GM18873 (cell line): ENCODE results near the gene BACE2.
"Not testable (repeated sequence)": the region's sequence is repeated elsewhere in the genome, so short reads cannot be mapped to it uniquely, and the experiment has no call there.

Source experiments
- ATAC-seq: cut with Tn5 transposase; IDR thresholded peaks from one replicate; pipeline ENCODE4 v1.9.1; 2021; ENCODE audit warnings: mild to moderate bottlenecking, moderate library complexity, moderate number of reproducible peaks; ENCODE audit not compliant: unreplicated experiment, low FRiP score

Gene BACE2

DNA sequence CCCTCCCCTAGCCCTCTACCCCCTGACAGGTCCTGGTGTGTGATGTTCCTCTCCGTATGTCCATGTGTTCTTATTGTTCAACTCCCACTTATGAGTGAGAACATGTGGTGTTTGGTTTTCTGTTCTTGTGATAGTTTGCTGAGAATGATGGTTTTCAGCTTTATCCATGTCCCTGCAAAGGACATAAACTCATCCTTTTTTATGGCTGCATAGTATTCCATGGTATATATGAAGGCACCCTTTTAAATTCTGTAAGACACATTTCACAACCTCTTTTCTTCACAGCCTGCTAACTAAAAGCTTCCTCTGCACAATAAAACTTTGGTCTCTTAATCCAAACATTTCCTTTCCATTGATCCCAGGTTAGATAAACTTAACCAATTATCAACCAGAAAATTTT is 88.3 kb downstream of the BACE2 start:
- ATAC-seq, result not testable (repeated sequence)

DNA sequence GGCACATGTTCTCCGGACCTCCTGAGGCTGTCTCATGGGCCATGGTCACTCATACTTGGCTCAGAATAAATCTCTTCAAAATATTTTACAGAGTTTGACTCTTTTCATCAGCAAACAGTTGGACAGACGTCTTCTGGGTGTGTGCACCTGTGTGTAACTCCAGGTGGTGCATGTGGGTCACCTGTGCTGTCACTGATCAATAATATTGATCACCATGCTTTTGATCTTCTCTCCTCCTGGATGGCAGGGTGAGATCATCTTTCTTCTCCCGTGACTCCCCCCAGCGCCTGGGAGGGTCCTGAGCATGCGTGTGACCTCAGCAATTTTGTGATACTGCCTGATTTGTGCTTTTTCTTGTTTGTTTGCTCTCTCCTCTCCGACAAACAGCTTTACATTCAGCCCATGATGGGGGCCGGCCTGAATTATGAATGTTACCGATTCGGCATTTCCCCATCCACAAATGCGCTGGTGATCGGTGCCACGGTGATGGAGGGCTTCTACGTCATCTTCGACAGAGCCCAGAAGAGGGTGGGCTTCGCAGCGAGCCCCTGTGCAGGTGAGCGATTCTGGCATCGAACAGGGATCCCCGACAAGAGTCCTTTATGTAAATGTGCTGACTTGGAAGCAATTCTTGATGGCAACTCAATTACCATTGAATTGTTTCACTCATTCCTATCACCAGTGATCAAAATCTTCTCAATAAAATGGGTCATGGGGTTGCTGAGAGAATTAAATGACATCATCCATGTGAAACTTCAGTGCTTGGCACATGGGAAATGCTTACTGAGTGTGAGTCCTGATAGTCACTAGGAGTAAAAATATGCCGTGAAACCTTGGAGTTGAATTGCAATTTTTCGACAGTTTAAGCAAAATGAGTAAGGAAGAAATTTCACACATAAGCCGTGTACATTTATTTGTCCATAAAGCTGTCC is 89.1 kb downstream of the BACE2 start:
- no peak for ATAC-seq

DNA sequence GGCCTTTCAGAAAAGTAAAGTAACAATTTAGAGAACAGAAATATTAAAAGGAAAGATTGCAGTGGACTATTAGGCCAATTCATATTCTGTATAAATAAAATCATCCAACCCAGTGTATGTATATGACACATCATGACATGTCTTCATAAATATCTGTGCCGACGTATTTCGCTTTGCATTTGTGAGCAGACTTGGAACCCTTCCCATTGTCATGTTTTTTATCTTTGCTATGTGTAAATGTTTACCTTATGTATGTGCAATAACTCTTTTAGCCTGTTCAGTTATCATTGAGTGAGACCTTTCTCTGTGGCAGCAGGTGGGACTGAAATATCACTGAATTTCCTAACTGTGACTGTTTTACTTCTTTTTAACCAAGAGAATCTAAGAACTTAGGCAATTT is 90.7 kb downstream of the BACE2 start:
- no peak for ATAC-seq

DNA sequence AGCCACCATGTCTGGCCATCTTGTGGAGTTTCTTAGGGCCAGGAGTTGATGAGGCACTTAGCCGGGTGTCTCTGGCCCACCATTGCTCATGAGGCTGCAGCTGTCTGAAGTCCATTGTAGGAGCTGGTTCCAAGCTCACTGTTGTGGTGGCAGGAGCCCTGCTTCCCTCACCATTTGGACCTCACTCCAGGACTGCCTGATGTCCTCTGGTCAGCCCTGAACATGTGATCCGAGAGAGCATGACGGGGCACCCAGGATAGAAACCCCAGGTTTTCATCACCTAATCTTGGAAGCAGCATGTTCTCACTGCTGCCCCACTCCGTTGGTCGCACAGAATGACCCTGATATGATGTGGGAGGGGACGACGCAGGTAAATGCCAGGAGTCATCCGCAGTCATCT is 92.5 kb downstream of the BACE2 start:
- no peak for ATAC-seq

DNA sequence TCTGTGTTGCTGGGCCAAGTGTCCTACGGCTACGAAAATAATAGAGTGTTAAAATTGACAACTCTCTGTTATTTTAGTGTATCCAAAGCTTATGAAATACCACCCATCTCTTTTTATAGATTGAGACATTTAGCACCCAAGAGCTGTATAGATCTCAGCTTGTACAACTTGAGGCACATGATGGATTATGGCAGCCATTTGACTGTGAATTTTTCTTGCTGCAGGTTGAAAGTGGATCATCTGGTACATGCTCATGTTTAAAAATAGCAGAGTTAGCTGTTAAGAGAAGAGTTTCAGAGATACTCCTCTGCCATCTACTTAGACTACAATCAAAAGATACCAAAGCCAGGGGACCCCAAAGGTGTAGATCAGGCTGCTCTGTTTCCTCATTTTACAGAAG is 99.4 kb downstream of the BACE2 start:
- no peak for ATAC-seq

DNA sequence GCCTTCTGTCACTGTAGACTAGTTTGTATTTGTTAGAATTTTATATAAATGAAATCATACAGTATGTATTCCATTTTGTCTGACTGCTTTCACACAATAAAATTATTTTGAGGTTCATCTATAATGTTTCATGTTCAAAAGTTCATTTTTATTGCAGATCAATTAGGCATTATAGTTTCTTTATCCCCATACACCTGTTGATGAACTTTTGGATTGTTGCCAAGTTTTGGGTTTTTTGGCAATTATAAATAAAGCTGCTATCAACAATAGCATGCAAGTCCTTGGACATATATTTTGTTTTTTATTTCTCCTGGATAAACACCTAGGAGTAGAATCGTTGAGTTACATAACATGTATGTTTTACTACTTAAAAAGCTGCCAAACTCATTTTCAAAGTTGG is 101.6 kb downstream of the BACE2 start:
- no peak for ATAC-seq

DNA sequence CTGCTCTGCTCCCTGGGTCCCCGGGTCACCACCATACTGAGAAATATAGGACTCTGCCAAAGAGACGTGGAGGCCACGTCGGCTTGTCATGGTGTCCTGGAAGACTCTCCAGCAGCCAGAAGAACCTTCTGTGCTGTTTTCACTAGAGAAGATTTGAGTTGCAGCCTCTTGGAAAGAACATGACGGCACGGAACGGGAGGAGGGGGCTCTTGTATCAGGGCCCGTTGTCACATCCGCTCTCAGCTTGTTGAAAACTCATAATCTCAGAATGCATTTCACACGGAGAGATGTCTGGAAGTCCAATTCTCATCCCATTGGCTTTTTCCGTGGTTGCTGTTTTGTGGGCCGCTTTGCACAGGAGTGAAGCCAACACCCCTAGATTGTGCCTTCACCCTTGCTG is 109.2 kb downstream of the BACE2 start:
- ATAC-seq, result no peak

DNA sequence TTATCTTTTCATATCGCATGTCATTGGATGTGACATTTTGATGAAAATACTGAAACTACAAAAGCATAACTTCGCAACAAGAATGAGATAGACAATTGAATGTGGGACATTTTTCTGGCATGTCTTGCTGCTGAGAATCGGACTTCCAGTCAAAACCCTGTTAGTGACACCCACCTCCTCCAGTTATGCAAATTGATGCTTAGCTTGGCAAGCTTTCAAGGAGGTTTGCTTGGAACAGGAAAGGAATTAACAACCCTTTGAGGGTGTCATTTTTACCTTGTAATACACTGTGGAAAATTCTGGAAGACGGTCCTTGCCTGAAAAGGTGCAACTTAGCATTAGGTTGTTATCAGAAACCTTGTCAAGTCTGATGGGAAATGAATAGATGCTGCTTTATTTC is 109.9 kb downstream of the BACE2 start:
- no peak for ATAC-seq

DNA sequence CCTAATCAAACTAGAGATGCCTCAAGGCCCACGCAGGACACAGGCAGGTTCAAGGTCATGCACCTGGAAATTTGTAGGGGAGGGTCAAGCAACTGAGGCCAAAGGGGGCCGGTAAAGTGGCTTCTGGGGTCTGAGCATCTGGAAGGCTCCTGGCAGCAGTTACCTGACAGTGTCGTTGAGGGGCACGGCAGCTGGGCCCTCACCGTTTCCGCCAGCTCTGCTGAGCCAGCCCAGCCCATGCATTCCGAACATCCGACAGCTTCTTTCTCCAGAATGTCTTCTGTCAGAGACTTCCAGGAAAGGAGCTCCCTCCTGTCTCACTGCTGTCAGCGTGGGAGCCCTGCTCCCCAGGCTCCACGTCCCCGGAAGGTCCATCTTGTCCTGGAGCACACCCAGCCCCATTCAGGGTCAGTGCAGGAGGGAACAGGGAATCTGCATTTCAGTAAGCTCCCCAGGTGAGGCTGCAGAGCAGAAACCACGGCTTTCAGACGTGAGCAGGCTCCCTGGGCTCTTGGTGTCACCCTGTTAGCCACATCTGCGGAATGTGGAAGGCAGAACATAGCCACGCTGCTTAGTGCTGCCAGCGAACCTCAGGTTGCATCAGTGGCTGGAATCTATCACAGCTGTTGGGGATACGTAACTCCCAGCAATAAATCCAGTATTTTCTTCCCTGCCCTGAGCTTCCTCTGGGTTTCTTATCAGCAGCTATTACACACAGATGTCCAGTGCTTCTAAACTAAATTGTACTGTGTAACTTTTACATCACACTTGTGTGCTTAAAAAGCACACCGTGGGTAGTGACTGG is 112.4 kb downstream of the BACE2 start:
- ATAC-seq, result no peak

DNA sequence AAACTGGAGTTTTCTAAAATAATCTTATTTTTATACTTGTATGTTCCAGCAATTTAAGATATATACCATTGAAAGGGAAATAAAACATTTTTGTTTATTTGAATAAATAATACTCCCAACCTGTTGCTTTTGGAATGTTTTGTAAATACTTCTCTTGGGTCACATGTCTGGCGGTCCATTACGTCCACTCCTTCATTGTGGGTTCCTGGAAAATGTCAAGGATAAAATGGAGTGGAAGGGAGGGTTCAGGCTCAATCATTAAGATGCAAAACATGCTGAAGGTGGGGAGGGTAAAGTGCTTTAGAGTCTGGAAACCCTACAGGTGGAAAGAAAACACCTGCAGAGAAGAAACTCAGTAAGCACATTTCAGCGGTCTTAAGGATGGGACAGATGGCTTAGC is 114.5 kb downstream of the BACE2 start:
- no peak for ATAC-seq

DNA sequence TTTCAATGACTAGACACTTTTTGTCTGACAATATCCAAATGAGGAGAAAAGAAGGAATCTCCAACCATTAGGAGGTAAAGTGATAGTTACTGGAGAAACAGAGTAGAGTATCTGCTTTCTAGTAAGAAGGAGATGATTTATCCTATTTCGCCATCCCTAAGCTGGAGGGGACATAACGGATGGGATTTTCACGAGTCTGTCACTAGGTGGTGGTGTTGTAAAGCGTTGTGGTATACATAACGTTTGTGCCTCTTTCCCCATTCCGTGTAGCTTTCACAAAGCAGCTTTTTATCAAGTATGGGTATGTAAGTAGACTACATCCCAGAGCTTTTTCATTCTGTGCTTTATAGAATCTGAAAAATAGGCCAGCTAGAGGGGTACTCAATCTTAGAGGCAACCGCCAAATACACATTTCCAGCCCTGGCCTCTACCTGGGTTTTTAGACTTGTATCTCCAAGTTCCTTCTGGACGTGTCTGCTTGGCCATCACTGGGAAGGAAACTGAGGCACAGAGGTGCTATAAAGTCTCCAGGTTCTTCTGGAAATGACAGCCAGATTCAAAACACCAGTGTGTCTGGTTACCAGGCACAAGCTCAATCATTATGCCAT is 115.4 kb downstream of the BACE2 start:
- ATAC-seq, result peak; percentile 49

DNA sequence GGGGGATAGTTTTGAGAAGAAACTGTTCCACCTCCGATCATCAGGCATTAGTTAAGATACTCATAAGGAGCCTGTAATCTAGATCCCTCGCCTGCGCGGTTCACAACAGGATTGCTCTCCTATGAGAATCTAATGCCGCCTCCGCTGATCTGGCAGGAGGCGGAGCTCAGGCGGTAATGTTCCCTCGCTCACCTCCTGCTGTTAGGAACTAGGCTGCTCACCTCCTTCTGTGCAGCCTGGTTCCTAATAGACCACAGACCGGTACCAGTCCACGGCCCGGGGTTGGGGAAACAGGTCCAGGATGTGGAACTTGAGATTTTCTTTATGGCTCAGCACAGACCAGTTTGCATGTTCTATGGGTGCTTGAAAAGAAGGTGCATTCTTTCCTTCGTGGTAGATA is 121.5 kb downstream of the BACE2 start:
- no peak for ATAC-seq

DNA sequence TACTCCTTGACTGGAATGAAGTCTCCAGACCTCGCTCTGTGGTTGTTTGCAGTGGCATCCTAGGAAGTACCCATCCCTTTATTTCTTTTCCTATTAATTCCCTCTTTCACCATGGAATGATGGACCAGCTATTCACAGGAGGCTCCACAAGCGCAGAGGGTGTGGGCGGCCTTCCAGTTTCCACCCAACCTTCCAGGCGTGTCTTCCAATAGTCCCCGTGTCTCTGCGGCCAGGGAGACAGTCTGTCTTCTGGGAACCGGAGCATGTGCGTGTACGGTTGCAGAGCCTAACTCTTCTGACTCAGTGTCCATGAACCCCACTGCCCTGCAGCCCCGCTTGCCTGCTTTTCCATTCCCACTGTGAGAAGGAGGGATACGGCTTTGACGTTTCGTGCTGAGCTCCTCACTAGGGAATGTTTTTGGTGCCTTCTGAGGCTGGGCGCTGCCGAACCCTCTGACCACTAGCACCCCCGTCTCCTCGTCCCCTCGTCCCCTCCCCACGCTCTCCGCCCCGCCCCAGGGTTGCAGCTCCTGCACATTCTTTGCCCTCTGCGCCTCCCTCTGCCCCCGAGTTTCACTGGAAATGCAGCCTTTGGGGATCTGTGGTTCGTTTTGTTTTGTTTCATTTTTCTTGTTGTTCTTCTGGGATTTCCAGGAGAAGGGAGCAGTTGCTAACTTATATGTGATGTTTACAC is 122.3 kb downstream of the BACE2 start:
- no peak for ATAC-seq

DNA sequence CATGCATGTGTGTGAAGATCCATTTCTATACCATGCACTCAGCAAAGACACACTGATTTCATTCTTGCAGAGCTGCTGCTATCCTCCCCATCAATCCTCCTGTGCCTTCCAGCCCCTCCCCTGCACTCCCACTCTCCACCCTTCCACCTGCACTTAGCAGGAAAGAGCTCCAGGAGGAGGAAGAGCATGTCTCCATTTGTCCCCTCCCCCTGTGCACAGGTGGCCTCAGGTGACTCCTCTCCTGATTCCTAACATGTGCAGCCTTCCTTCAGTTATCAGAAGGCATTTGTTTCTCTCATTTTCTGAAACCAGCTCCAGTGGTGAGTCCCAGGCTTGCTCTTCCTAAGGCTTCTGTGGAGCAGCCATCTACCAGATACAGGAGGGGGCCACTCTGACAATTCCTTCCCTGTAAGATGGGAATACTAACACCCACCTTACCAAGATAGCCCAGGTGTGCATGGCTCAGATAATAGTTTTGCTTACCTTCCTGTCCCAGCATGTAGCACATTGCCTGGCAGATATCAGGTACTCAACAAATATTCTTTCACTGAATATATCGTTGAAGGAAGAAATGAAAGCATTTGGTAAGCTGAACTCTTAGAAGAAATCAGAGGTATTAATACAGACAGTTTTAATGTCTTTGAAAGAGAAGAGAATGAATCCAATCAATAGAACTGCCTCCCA is 126.7 kb downstream of the BACE2 start:
- ATAC-seq, result no peak

DNA sequence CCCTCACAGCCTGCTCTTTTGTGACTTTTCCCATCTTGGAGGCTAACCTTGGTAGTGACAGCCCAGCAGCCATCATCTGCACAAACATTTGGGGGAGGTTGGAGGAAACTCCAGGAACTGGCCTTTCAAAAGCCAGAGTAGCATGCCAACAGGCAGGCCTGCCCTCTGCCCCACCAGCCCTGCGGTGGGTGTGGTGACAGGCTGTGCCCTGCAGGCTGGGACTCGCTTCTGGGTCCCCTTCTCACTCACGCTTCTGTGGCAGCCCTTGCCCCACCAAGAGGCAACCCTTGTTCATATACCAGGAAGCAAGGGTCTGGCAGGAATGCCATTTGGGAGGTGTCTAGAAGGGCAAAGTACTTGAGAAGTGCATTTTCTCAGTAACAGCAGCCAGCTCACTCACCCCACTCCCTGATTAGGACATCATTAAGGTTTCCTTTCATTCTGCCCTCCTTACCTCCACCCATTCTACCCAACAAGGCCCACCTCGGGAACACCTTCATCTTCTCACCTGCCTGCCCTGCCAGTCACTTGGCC is 127.8 kb downstream of the BACE2 start:
- no peak for ATAC-seq

DNA sequence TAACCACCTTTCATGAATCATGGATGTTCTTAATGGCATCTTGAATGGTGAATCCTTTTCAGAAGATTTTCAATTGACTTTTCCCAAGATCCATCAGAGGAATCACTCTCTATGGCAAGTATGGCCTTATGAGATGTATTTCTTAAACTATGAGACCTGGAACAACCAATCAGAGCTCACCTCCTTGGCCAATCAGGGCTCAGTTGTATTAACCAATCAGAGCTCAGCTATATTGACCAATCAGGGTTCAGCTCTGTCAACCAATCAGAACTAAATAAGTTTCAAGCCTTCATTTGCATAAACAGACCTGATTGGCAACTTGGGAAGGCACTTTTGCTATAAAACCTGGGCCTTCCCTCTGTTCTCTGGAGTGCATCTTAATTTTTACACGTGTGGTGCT is 135.0 kb downstream of the BACE2 start:
- ATAC-seq, result no peak

DNA sequence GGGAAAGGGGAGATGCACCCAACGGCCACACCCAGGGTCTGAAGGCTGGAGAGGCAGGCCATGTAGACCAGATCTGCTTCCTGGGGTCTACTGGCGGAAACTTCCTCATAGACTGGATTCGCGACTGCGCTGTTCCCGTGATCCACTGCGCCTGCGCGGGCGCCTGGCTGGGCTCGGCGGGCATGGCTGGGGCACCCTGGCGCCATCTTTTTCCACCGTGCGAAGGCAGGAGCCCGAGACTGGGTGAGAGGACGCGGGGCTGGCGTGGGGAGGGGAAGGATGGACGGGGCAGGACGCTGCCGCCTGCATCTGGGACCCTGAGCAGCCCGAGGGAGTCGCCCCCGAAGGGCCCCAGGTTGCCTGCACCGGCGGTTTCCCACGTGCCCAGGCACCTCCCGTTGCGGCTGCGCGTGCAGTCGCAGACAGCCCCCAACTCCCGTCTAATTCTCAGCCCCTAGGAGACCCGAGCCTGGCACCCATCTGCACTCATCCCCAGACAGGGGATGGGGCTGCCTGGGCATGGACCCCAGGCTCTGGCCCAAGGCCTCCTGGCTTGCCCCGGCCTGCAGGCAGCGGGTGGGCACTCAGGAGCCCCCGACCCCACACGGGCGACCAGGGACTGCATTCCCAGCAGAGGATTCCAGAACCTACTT is 136.2 kb downstream of the BACE2 start:
- no peak for ATAC-seq

DNA sequence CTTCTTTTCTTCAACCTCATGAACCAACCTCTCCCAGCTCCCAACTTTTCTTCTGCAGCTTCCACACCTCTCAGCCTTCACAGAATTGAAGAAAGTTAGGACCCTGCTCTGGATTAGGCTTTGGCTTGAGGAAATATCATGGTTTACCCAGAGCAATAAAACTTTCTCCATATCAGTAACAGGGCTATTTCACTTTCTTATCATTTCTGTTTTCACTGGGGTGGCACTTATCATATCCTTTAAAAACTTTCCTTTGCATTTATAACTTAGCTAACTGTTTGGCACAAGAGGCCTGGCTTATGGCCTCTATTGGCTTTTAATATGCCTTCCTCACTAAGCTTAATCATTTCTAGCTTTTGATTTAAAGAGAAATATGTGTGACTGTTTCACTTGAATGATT is 139.3 kb downstream of the BACE2 start:
- no peak for ATAC-seq
